Upper lobe of left lung (tissue), 4 donors: ENCODE measurements around the gene CYBC1.

Source experiments
- POLR2A ChIP-seq, 4 donors: fragments of 450-650 bp; IDR thresholded peaks; one replicate each; pipeline ENCODE4 v1.5.1; 2016 to 2017; ENCODE audit warnings: antibody characterized with exemption in 4 of 4, mild to moderate bottlenecking in 2 of 4
- POLR2AphosphoS5 ChIP-seq, 2 donors: sonication (generic); formaldehyde crosslinking; IDR thresholded peaks; one replicate each; pipeline ENCODE4 v1.5.1; 2017; ENCODE audit warnings: antibody characterized with exemption in 2 of 2

DNA sequence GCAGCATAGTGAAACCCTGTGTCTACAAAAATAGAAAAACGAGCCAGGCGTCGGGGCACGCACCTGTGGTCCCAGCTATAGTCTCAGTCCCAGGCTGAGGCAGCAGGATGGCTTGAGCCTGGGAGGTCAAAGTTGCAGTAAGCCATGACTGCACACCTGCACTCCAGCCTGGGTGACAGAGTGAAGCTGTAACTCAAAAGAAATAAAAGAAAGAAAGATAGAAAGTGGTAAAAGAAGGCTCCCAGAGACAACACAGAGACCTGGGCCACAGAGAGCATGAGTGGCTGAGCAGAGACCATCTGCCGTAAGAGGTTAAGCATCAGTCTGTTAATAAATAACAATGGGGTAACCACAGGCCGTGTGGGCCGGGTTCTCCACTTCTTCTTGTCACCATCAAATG, 47.7 kb downstream of the CYBC1 start:
- no peak for TF ChIP-seq POLR2AphosphoS5 (IDR thresholded peaks at IDR 0.05)
- TF ChIP-seq POLR2A (IDR thresholded peaks at IDR 0.05): no peak
